Measurements from ENCODE around the gene WAC. TPM values are rescaled to one million over a fixed set of nuclear protein-coding genes. Genes with fewer than 3 reads are reported as not detected.

Gene WAC
- total and polyA plus RNA-seq, 2 of the 13 experiments (the other 11 are each of a cell fraction or from before 2014, with no cell fraction given): 69.1 to 96.2 TPM

DNA sequence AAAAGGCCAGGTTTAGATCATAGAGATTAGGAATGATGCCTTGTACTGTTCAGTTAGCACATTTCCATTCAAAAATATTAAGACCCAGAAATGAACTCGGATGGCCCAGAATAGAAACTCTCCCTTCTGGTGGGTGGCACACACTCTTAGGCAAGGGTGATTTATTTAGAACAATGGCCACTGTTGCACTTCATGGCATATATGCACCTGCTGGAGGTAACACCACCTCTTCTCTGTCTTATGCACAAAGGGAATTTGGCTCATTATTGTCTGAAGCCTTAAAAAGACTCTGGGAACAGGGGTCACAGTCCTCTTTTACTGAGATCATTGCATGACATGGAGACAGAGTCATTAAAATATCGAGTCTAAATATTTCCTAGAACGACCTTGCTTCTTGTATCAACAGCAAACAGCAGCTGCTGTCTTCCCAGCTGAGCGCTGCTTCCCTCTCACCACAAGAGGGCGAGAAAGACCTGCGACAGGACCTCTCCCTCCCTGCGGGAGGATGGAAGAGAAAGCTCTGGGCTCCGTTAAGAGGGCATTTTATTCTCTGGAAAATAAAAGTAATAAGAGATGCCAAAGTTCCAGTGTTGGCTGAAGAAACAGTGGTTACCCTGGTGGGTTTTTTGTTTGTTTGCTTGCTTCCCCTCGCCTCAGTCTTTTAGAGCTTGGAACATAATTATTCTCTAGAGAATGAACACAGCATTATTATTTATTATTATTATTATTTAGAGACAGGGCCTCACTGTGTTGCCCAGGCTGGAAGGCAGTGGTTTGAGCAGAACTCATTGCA, 130.9 kb downstream of the WAC start (continued):
- TF ChIP-seq THRA (CRISPR knock-in tag; IDR thresholded peaks at IDR 0.05; ENCODE audit: borderline replicate concordance) (0 out of 2 replicates have a peak, but pooled peaks have one; percentile 21), ELF1 (CRISPR knock-in tag; IDR thresholded peaks at IDR 0.05) (0 out of 2 replicates have a peak, but pooled peaks have one; percentile 15), THAP11 (CRISPR knock-in tag; IDR thresholded peaks at IDR 0.05) (peak; percentile 40; the same call in 1 of the 2 replicates), REXO4 (CRISPR knock-in tag; IDR thresholded peaks at IDR 0.05; ENCODE audit: borderline replicate concordance) (no peak), FOXA1 (IDR thresholded peaks at IDR 0.05) (no peak), FOXA1 (CRISPR knock-in tag; IDR thresholded peaks at IDR 0.05) (peak; percentile 61; the same call in 1 of the 2 replicates), XBP1 (CRISPR knock-in tag; IDR thresholded peaks at IDR 0.05) (no peak), ZNF329 (CRISPR knock-in tag; IDR thresholded peaks at IDR 0.05; ENCODE audit: low read depth) (no peak)

DNA sequence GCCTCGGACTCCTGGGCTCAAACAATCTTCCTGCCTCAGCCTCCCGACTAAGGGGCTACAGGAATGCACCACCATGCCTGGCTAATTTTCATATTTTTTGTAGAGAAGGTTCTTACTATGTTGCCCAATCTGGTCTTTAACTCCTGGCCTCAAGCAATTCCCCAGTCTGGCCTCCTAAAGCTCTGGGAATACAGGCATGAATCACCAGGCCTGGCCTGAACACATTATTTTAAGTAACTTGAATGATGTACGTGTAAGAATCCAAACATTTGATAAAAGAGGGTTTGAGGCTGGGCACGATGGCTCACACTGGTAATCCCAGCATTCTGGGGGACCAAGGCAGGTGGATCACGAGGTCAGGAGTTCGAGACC, 131.4 kb downstream of the WAC start:
- TF ChIP-seq SALL1 (CRISPR knock-in tag; IDR thresholded peaks at IDR 0.05): no peak
- TF ChIP-seq, protein P1, sequence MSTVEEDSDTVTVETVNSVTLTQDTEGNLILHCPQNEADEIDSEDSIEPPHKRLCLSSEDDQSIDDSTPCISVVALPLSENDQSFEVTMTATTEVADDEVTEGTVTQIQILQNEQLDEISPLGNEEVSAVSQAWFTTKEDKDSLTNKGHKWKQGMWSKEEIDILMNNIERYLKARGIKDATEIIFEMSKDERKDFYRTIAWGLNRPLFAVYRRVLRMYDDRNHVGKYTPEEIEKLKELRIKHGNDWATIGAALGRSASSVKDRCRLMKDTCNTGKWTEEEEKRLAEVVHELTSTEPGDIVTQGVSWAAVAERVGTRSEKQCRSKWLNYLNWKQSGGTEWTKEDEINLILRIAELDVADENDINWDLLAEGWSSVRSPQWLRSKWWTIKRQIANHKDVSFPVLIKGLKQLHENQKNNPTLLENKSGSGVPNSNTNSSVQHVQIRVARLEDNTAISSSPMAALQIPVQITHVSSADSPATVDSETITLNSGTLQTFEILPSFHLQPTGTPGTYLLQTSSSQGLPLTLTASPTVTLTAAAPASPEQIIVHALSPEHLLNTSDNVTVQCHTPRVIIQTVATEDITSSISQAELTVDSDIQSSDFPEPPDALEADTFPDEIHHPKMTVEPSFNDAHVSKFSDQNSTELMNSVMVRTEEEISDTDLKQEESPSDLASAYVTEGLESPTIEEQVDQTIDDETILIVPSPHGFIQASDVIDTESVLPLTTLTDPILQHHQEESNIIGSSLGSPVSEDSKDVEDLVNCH (CRISPR knock-in tag; IDR thresholded peaks at IDR 0.05): no peak
- Histone ChIP-seq H3K9me3 (ENCODE audit: low read length) (no peaks in the 10 kb centered on the region), H3K4me2 (ENCODE audit: low read depth, low read length) (no peak overlapping the region), H3K4me3 (replicated peaks in 1 of 3; ENCODE audit: insufficient read depth in 1 of 3, low read depth in 2 of 3, low read length in 3 of 3) (no peak overlapping the region), H3K27me3 (ENCODE audit: control insufficient read depth in 1 of 2, insufficient read depth in 2 of 2, low read length in 2 of 2) (peaks cover 4 to 40% of the 10 kb centered on the region in 2 experiments), H2AFZ (ENCODE audit: low read length) (no peak overlapping the region), H4K20me1 (ENCODE audit: insufficient read depth, low read length) (no peaks in the 10 kb centered on the region), H3K27ac (ENCODE audit: extremely low read length, insufficient read depth, low read length) (no peak overlapping the region), H3K79me2 (ENCODE audit: insufficient read depth, low read length) (no peaks in the 10 kb centered on the region), H3K9ac (ENCODE audit: insufficient read depth, low read depth, low read length) (no peak overlapping the region), H3K36me3 (replicated peaks in 1 of 2; ENCODE audit: control insufficient read depth in 1 of 2, insufficient read depth in 2 of 2, low read length in 2 of 2) (no peaks in the 10 kb centered on the region), H3K4me1 (ENCODE audit: insufficient read depth, low read length) (peaks cover 22% of the 10 kb centered on the region)
- WGBS (ENCODE audit: low lambda C conversion rate): 9% methylated on average over 6 of the region's 6 CpGs
- no peak for FAIRE-seq
- intact Hi-C loops (cut with micrococcal nuclease; ENCODE audit: unreplicated experiment): loop anchor here (1.0 kb wide), 3 partner anchors 327 to 640 kb away; no protein-coding TSS in a partner anchor
- BruUV-seq (replicated peaks): no TSS peak
- no peak for DNase-seq (ENCODE audit: low spot score)
- POLR2A ChIA-PET: interaction anchor here (1.6 kb wide), 1 partner anchor 13 kb away, joined by 3 read pairs; the partner anchor contains the start of gene BAMBI
- CTCF ChIA-PET (ENCODE audit: low intra/inter-chr PET ratio, low total read pairs): interaction anchor here (1.3 to 3.5 kb wide), 4 partner anchors 327 to 640 kb away, joined by 4 to 24 read pairs (median 16); no protein-coding TSS in a partner anchor
- in situ Hi-C loops (cut with HindIII; ENCODE audit: extremely low pct_ligation_motif_present, low pct_unique_long_range_greater_than_20kb): no loop called here
- no peak for ATAC-seq
